ENCODE measurements around the gene NR0B2. TPM values are rescaled to one million over a fixed set of nuclear protein-coding genes. Genes with fewer than 3 reads are reported as not detected.

NR0B2 gene
- polyA plus RNA-seq, 1 donor (not counting 4 experiments of a cell fraction or from before 2014, with no cell fraction given), result not detected

GRCh38 chr1:26909951-26910342 is 3.8 kb downstream of the NR0B2 start:
- Histone ChIP-seq H3K79me2 (ENCODE audit: control insufficient read depth, insufficient read depth, low read length) (no peaks in the 10 kb centered on the region), H3K4me1 (ENCODE audit: control insufficient read depth, extremely low read depth, insufficient read depth, low read length) (peaks cover 11% of the 10 kb centered on the region), H3K36me3 (ENCODE audit: control insufficient read depth in 2 of 2, extremely low read depth in 1 of 2, insufficient read depth in 2 of 2, low read length in 2 of 2) (no peaks in the 10 kb centered on the region), H3K27ac (ENCODE audit: control insufficient read depth, insufficient read depth, low read length) (no peak overlapping the region), H3K4me2 (ENCODE audit: control insufficient read depth, extremely low read depth, insufficient read depth, low read depth, low read length) (no peak overlapping the region), H3K9me1 (ENCODE audit: control insufficient read depth, extremely low read depth, insufficient read depth, low read length) (no peaks in the 10 kb centered on the region), H3K9me3 (ENCODE audit: control insufficient read depth, low read depth, low read length) (no peaks in the 10 kb centered on the region), H2AFZ (ENCODE audit: control insufficient read depth, low read length) (no peak overlapping the region), H3K9ac (ENCODE audit: control insufficient read depth, extremely low read depth, insufficient read depth, low read length) (no peak overlapping the region), H4K20me1 (ENCODE audit: control insufficient read depth, extremely low read depth, insufficient read depth, low read length) (no peaks in the 10 kb centered on the region), H3K4me3 (ENCODE audit: control insufficient read depth in 2 of 3, extremely low read depth in 1 of 3, insufficient read depth in 2 of 3, low read depth in 1 of 3, low read length in 3 of 3) (no peak overlapping the region), H3K27me3 (ENCODE audit: control insufficient read depth, extremely low read depth, insufficient read depth, low read length) (no peaks in the 10 kb centered on the region)
- dilution Hi-C loops (cut with MboI; ENCODE audit: extremely low pct_ligation_motif_present, low sequenced_read_pairs), result no loop called here
- no peak for FAIRE-seq
- DNase-seq (ENCODE audit: low read depth, low spot score), result no peak
- TF ChIP-seq EZH2 (IDR thresholded peaks at IDR 0.05; ENCODE audit: low read length), result no peak
- TF ChIP-seq, protein P1, sequence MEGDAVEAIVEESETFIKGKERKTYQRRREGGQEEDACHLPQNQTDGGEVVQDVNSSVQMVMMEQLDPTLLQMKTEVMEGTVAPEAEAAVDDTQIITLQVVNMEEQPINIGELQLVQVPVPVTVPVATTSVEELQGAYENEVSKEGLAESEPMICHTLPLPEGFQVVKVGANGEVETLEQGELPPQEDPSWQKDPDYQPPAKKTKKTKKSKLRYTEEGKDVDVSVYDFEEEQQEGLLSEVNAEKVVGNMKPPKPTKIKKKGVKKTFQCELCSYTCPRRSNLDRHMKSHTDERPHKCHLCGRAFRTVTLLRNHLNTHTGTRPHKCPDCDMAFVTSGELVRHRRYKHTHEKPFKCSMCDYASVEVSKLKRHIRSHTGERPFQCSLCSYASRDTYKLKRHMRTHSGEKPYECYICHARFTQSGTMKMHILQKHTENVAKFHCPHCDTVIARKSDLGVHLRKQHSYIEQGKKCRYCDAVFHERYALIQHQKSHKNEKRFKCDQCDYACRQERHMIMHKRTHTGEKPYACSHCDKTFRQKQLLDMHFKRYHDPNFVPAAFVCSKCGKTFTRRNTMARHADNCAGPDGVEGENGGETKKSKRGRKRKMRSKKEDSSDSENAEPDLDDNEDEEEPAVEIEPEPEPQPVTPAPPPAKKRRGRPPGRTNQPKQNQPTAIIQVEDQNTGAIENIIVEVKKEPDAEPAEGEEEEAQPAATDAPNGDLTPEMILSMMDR (optimal IDR thresholded peaks at IDR 0.05 in 1 of 3, IDR thresholded peaks at IDR 0.05 in 1 of 3, conservative IDR thresholded peaks at IDR 0.05 in 1 of 3; ENCODE audit: extremely low read depth in 1 of 3, insufficient read depth in 2 of 3, low read length in 3 of 3), result no peak

GRCh38 chr1:26907071-26907917 is 6.5 kb downstream of the NR0B2 start:
- no peaks in the 10 kb centered on the region for H3K79me2 ChIP-seq (ENCODE audit: control insufficient read depth, insufficient read depth, low read length)
- no peaks in the 10 kb centered on the region for H3K27me3 ChIP-seq (ENCODE audit: control insufficient read depth, extremely low read depth, insufficient read depth, low read length)
- H3K9me3 ChIP-seq (ENCODE audit: control insufficient read depth, low read depth, low read length), result no peaks in the 10 kb centered on the region
- no peaks in the 10 kb centered on the region for H3K9me1 ChIP-seq (ENCODE audit: control insufficient read depth, extremely low read depth, insufficient read depth, low read length)
- H4K20me1 ChIP-seq (ENCODE audit: control insufficient read depth, extremely low read depth, insufficient read depth, low read length), result no peaks in the 10 kb centered on the region
- dilution Hi-C loops (cut with MboI; ENCODE audit: extremely low pct_ligation_motif_present, low sequenced_read_pairs), result no loop called here
- H3K36me3 ChIP-seq (ENCODE audit: control insufficient read depth in 2 of 2, extremely low read depth in 1 of 2, insufficient read depth in 2 of 2, low read length in 2 of 2), result no peaks in the 10 kb centered on the region
- H2AFZ ChIP-seq (ENCODE audit: control insufficient read depth, low read length), result no peak overlapping the region
- H3K4me3 ChIP-seq (ENCODE audit: control insufficient read depth in 2 of 3, extremely low read depth in 1 of 3, insufficient read depth in 2 of 3, low read depth in 1 of 3, low read length in 3 of 3), result no peak overlapping the region
- H3K9ac ChIP-seq (ENCODE audit: control insufficient read depth, extremely low read depth, insufficient read depth, low read length), result no peak overlapping the region
- H3K4me1 ChIP-seq (ENCODE audit: control insufficient read depth, extremely low read depth, insufficient read depth, low read length), result peaks cover 11% of the 10 kb centered on the region
- FAIRE-seq (peak; percentile 77), DNase-seq (ENCODE audit: low read depth, low spot score) (peak; percentile 83)
- H3K27ac ChIP-seq (ENCODE audit: control insufficient read depth, insufficient read depth, low read length), result no peak overlapping the region
- H3K4me2 ChIP-seq (ENCODE audit: control insufficient read depth, extremely low read depth, insufficient read depth, low read depth, low read length), result no peak overlapping the region
- TF ChIP-seq, protein P1 (optimal IDR thresholded peaks at IDR 0.05 in 1 of 3, IDR thresholded peaks at IDR 0.05 in 1 of 3, conservative IDR thresholded peaks at IDR 0.05 in 1 of 3; ENCODE audit: extremely low read depth in 1 of 3, insufficient read depth in 2 of 3, low read length in 3 of 3), result no peak
- TF ChIP-seq EZH2 (IDR thresholded peaks at IDR 0.05; ENCODE audit: low read length), result no peak
